Endothelial cell of umbilical vein (primary cell): ENCODE results near the gene PLRG1. TPM values are rescaled to one million over a fixed set of nuclear protein-coding genes. Genes with fewer than 3 reads are reported as not detected.

ENCODE experiments used
- BruUV-seq: library from RNA; stranded (reverse); fragments of 400-500 nt; replicated peaks from 2 replicates; lab custom pipeline; 2021; lab: Mats Ljungman, UMichigan
- CTCF ChIA-PET: fragments of 300-600, 350-600 bp; sonication (Branson Sonifier 250); formaldehyde crosslinking; loops from one replicate; lab custom pipeline; 2021; ENCODE audit warnings: antibody characterized with exemption, inconsistent platforms; lab: Charles Lee
- POLR2A ChIA-PET: fragments of 300-600, 350-600 bp; sonication (Branson Sonifier 250); formaldehyde crosslinking; loops from one replicate; lab custom pipeline; 2021; ENCODE audit warnings: antibody characterized with exemption, inconsistent platforms; lab: Charles Lee
- DNase-seq: peaks from one replicate; pipeline ENCODE4 v3.0.0-alpha.2; 2011; ENCODE audit warnings: low read depth, low spot score
- FAIRE-seq: peaks from 2 replicates; lab custom pipeline; 2011; peaks lifted over from hg19 to GRCh38; lab: Jason Lieb, UNC
- H2AFZ ChIP-seq: 2 replicates; pipeline ENCODE4 v1.6.0; 2012; ENCODE audit warnings: low read depth, low read length, control low read depth, inconsistent platforms
- H3K27ac ChIP-seq: 2 replicates; pipeline ENCODE4 v1.5.1; 2011; ENCODE audit warnings: low read depth, mild to moderate bottlenecking, control low read depth, low read length, moderate library complexity; ENCODE audit not compliant: insufficient read depth
- H3K27me3 ChIP-seq, 2 experiments: 2 replicates each; pipeline versions ENCODE4 v1.6.0 to v1.6.1; 2011; ENCODE audit warnings: low read length in 2 of 2, mixed read lengths in 1 of 2; ENCODE audit not compliant: control insufficient read depth in 2 of 2, insufficient read depth in 2 of 2
- H3K36me3 ChIP-seq, 2 experiments: 2 replicates in 1 of 2; 3 replicates in 1 of 2; pipeline ENCODE4 v1.5.1; 2011; ENCODE audit warnings: low read length in 2 of 2, mild to moderate bottlenecking in 1 of 2, moderate library complexity in 1 of 2; ENCODE audit not compliant: control insufficient read depth in 2 of 2, insufficient read depth in 2 of 2; ENCODE audit errors: extremely low read depth in 1 of 2
- H3K4me1 ChIP-seq: 3 replicates; pipeline ENCODE4 v1.5.1; 2011; ENCODE audit warnings: mild to moderate bottlenecking, low read length; ENCODE audit not compliant: control insufficient read depth, insufficient read depth; ENCODE audit errors: extremely low read depth
- H3K4me2 ChIP-seq: 2 replicates; pipeline ENCODE4 v1.6.1; 2011; ENCODE audit warnings: low read length, control low read depth, mixed read lengths; ENCODE audit not compliant: insufficient read depth
- H3K4me3 ChIP-seq, 3 experiments: fragments of 200-600 bp in 1 of 3; sonication (generic), shearing (Covaris generic) in 1 of 3; replicated peaks in 1 of 3; 2 replicates each; pipeline ENCODE4 v1.5.1; 2011 to 2016; ENCODE audit warnings: control low read depth in 3 of 3, low read length in 3 of 3, mild to moderate bottlenecking in 2 of 3, inconsistent platforms in 1 of 3, low read depth in 1 of 3, moderate library complexity in 1 of 3; ENCODE audit not compliant: insufficient read depth in 1 of 3
- H3K79me2 ChIP-seq: 2 replicates; pipeline ENCODE4 v1.6.0; 2012; ENCODE audit warnings: low read length, inconsistent platforms; ENCODE audit not compliant: control insufficient read depth, insufficient read depth
- H3K9ac ChIP-seq: replicated peaks from 2 replicates; pipeline ENCODE3; 2011; ENCODE audit warnings: low read length, control low read depth; ENCODE audit not compliant: insufficient read depth; ENCODE audit errors: extremely low read depth
- H3K9me1 ChIP-seq: replicated peaks from 3 replicates; pipeline ENCODE4 v1.6.0; 2011; ENCODE audit warnings: mild to moderate bottlenecking, low read length; ENCODE audit not compliant: control insufficient read depth, insufficient read depth; ENCODE audit errors: extremely low read depth
- H3K9me3 ChIP-seq: replicated peaks from 2 replicates; pipeline ENCODE4 v1.5.1; 2012; ENCODE audit warnings: low read length, inconsistent platforms; ENCODE audit not compliant: control insufficient read depth, insufficient read depth
- H4K20me1 ChIP-seq: replicated peaks from 2 replicates; pipeline ENCODE3; 2011; ENCODE audit warnings: mild to moderate bottlenecking, low read length; ENCODE audit not compliant: control insufficient read depth, insufficient read depth; ENCODE audit errors: extremely low read depth
- EZH2 ChIP-seq: IDR thresholded peaks from 2 replicates; pipeline ENCODE4 v1.6.1; 2012; ENCODE audit warnings: borderline replicate concordance, low read depth, mild to moderate bottlenecking, moderate library complexity, low read length, inconsistent platforms; ENCODE audit not compliant: severe bottlenecking
- FOS ChIP-seq: IDR thresholded peaks from 2 replicates; pipeline ENCODE4 v1.6.1; 2011; ENCODE audit warnings: mild to moderate bottlenecking, low read length, moderate library complexity, borderline replicate concordance; ENCODE audit not compliant: insufficient read depth
- GATA2 ChIP-seq: IDR thresholded peaks from 2 replicates; pipeline ENCODE4 v1.7.0; 2011; ENCODE audit warnings: low read depth, mild to moderate bottlenecking, moderate library complexity, mixed read lengths, low read length; ENCODE audit not compliant: insufficient read length, insufficient read depth
- JUN ChIP-seq: IDR thresholded peaks from 2 replicates; pipeline ENCODE4 v1.6.1; 2011; ENCODE audit warnings: borderline replicate concordance, low read depth; ENCODE audit not compliant: insufficient read length, insufficient read depth
- MYC ChIP-seq: IDR thresholded peaks from one replicate; pipeline ENCODE4 v1.6.1; 2011; ENCODE audit warnings: mild to moderate bottlenecking, low read depth, low read length
- POLR2A ChIP-seq: IDR thresholded peaks from 2 replicates; pipeline ENCODE4 v1.6.1; 2012; ENCODE audit warnings: low read depth, mild to moderate bottlenecking, control low read depth, low read length
- POLR2AphosphoS5 ChIP-seq: IDR thresholded peaks from 2 replicates; pipeline ENCODE4 v1.6.1; 2012; ENCODE audit warnings: low read depth, mild to moderate bottlenecking, control low read depth, low read length, moderate library complexity; ENCODE audit not compliant: insufficient read depth
- dilution Hi-C: fragments of 300-500 bp; cut with MboI; formaldehyde crosslinking; loops from one replicate; pipeline ENCODE4 v1.15.0; 2019; ENCODE audit warnings: low sequenced_read_pairs; ENCODE audit not compliant: extremely low pct_ligation_motif_present
- intact Hi-C: fragments of 100-400 bp; cut with micrococcal nuclease; formaldehyde crosslinking; loops from one replicate; pipeline ENCODE4 v1.10.0; 2022
- polyA plus RNA-seq, 4 experiments: library from polyadenylated mRNA; depleted of rRNA in 3 of 4; stranded (reverse) in 3 of 4; unstranded in 1 of 4; fragments of >200 nt; gene quantifications; 2 replicates each; pipeline versions ENCODE4 v1.2.1 to v1.2.3, GENCODE V29; 2011 to 2012; ENCODE audit warnings: missing spikeins in 1 of 4
- total RNA-seq: library from RNA; stranded (reverse); gene quantifications from 2 replicates; pipeline ENCODE4 v1.2.3, GENCODE V29; 2021
- TF ChIP-seq, protein P1 (sequence below), 2 donors: IDR thresholded peaks; 1 replicate in 1 of 2; 2 replicates in 1 of 2; pipeline ENCODE4 v1.5.1; 2011; ENCODE audit warnings: low read length in 2 of 2, mild to moderate bottlenecking in 2 of 2, moderate library complexity in 2 of 2, control low read depth in 1 of 2, inconsistent platforms in 1 of 2, low read depth in 1 of 2; ENCODE audit not compliant: insufficient read depth in 1 of 2; ENCODE audit errors: extremely low read depth in 1 of 2
- TF ChIP-seq, protein P2 (sequence below): IDR thresholded peaks from 2 replicates; pipeline ENCODE4 v1.6.1; 2011; ENCODE audit not compliant: insufficient read depth, insufficient read length

Gene PLRG1
- total and polyA plus RNA-seq, 2 donors (not counting 3 experiments of a cell fraction or from before 2014, with no cell fraction given), result 50.9 to 91.9 TPM

DNA sequence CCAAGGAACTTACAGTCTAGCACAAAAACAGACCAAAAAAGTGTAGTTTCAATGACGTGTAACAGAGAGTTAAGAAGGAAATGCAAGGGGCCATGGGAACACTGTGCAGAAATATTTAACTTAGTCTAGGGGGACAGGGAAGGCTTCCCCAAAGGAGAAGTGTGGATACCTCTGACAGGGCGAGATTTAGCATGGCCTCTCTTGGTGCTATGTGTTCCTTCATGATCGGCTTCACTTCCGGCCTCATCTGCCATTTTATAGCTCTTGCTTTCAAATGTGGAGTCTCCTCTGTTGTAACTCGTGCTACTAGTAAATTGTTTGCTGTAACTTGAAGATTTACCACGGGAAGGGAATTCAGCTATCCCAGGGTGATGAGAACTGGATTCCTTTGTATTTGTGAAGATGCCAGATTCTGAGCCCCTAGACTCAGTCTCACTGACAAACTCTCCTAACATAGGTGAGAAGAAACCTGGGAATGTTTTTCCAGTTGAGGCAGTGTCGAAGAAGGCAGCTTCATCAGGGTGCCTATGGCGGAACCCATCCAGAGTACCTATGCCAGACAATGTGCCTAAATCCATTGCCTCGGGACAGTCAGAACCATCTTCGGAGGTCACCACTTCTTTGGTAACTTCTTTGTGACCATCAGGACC is 35.3 kb upstream of the PLRG1 start:
- CTCF ChIA-PET, result interaction anchor here (1.0 kb wide), 2 partner anchors 15 to 33 kb away, joined by 3 read pairs; no protein-coding TSS in a partner anchor
- POLR2A ChIA-PET, result no interaction called here

More for the DNA sequence above, 35.3 kb upstream of the PLRG1 start:
- FAIRE-seq (no peak), DNase-seq (no peak)
- TF ChIP-seq JUN (no peak), POLR2AphosphoS5 (no peak), POLR2A (no peak), GATA2 (no peak), MYC (no peak), EZH2 (no peak), FOS (no peak)
- TF ChIP-seq, protein P1, sequence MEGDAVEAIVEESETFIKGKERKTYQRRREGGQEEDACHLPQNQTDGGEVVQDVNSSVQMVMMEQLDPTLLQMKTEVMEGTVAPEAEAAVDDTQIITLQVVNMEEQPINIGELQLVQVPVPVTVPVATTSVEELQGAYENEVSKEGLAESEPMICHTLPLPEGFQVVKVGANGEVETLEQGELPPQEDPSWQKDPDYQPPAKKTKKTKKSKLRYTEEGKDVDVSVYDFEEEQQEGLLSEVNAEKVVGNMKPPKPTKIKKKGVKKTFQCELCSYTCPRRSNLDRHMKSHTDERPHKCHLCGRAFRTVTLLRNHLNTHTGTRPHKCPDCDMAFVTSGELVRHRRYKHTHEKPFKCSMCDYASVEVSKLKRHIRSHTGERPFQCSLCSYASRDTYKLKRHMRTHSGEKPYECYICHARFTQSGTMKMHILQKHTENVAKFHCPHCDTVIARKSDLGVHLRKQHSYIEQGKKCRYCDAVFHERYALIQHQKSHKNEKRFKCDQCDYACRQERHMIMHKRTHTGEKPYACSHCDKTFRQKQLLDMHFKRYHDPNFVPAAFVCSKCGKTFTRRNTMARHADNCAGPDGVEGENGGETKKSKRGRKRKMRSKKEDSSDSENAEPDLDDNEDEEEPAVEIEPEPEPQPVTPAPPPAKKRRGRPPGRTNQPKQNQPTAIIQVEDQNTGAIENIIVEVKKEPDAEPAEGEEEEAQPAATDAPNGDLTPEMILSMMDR (IDR thresholded peaks at IDR 0.05; ENCODE audit: extremely low read depth in 1 of 2, insufficient read depth in 1 of 2, low read depth in 1 of 2, low read length in 2 of 2), result no peak
- TF ChIP-seq, protein P2, sequence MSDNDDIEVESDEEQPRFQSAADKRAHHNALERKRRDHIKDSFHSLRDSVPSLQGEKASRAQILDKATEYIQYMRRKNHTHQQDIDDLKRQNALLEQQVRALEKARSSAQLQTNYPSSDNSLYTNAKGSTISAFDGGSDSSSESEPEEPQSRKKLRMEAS, result no peak
- Histone ChIP-seq H3K27ac (no peak overlapping the region), H4K20me1 (no peaks in the 10 kb centered on the region), H3K27me3 (peaks cover 0 to 4% of the 10 kb centered on the region in 2 experiments), H3K4me2 (no peak overlapping the region), H2AFZ (no peak overlapping the region), H3K4me1 (no peaks in the 10 kb centered on the region), H3K36me3 (no peaks in the 10 kb centered on the region), H3K9ac (no peak overlapping the region), H3K4me3 (no peak overlapping the region), H3K9me1 (no peaks in the 10 kb centered on the region), H3K9me3 (no peaks in the 10 kb centered on the region), H3K79me2 (no peaks in the 10 kb centered on the region)
- no TSS peak for BruUV-seq
- dilution Hi-C loops, result no loop called here
- intact Hi-C loops, result no loop called here
